NCI-H1417 (cell line): Measurements from ENCODE around the gene MRPS6.

Experiments
- DNase-seq, 3 experiments: peaks; one replicate each; lab custom pipeline; 2025; lab: John Stamatoyannopoulos, UW

The MRPS6 gene

DNA sequence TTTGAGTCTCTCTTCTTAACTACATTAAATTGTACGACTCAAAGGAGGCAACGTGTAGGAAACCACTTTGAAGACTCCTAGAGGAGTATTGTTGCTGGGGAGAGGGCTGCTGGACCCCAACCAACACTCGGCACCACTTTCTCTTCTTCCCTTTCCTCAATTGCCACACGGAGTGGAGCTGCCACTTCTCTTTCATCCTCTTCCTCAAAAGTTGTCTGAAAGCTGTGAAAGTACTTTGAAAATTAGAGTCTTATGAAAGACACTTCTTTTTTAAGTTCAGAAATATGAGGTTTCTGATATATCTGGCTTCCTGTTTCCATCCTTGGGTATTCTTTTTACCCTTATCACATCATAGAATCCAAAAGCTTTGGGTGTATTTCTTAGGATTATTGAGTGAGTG is 59.5 kb downstream of the MRPS6 start:
- DNase-seq, result no peak

DNA sequence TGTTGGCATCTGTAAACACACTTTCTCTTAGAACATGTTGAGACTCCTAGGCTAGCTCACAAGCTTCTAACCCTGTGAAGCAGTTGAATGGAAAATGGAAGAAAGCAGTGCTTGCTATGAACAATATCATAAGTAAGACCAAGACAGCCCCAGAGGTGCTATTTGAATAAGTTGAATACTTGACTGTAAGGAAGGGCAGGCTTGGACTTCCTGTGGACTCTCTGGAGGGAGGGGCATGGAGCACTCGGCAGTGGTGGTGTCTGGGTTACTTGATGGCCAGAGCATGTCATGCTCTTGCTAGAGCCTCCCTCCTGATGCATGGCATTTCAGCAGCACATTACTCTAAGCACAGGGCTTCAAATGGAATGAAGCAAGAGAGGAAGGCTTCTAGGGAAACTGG is 60.0 kb downstream of the MRPS6 start:
- no peak for DNase-seq

DNA sequence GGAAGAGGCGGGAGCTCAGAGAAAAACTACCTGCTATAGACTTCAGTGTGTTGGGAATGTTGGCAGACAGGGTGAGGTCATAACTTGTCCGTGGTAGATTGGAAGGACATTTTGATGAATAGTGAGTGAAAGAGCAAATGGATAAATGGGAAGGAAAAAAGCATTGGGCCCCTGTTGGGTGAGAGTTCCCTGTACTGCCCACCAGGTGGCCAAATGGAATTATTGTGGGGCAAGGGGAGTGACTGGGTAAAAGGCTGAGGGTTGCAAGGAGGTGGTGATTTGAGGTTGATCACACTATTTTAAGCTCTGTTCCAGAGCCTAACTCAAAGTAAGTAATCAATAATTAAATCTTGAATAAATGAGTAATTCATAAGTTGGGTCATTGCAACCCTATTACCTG is 60.4 kb downstream of the MRPS6 start:
- DNase-seq, result no peak

DNA sequence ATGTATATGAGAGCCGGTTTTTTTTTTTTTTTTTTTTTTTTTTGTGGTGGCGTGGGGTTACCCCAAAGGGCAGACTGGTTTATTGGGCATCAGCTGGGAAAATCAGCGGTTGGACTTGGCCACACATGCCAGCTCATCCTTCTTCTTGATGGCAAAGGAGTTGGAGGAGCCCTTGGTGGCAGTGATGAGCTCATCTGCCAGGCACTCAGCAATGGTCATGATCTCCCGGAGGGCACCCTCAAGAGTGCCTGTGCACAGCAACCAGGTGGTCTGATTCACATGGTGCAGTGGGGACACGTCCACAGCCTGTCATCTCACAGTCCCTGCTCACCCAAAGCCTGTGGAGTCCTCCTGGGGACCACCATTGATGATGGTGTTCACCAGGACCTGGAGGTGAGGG is 62.0 kb downstream of the MRPS6 start:
- DNase-seq, result no peak

DNA sequence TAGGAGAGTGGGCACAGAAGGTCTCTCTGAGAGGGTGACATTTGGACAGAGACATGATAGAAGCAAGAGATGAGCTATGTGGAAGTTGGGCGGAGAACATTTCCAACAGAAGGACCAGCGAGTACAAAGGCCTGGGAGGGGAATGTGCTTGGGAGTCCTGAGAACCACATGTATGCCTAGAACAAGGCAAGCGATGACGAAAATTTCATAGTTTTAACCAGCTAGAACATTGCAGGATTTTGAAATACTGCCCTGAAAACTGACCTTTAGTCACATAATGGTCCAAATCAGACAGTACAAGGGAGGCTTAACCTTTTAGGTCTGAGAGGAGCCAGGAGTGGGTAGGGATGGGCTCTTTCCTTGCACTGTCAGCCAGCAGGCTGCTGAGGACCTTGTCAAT is 68.0 kb downstream of the MRPS6 start:
- DNase-seq, result no peak

DNA sequence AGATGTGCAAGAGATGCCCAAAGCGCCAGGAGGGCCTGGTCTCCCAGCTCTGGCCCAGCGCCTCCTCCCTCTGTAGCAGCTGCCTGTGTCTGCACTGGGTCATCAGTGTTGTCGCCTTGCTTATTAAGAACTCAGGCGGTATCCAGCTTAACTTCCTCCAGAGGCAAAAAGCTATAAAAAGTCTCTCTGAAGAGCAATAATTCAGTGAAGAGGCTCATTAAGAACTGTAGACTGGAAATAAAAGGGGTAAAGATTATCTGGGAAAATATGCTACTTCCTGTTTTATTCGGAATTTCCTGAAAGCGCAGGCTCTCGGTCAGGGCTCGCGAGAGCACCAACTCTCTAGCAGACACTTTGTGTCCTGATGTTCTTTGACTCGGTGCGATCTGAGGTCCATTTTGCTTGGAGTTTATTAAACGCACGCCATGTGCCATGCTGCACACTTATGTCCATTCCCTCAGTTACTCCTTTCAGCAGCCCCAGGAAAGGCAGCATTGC is 70.4 kb downstream of the MRPS6 start:
- no peak for DNase-seq

DNA sequence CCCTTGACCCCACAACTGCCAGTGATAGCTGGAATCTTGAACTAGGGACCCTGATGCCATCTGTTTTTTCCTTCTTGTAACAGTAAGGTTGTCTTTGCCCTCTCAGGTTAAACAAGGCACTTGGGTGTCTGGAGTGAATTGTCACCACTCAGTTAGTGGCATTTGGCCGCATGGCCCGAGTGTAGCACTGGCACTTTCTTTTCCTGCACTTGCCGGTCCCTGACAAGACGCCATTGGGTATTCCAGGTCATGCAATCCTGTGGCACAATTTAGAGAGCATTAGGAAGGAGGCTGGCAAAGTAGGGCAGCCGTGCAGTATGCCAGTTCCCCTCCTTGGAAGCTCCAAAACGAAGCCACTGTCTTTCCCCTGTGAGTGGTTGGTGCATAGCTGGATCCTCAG is 70.8 kb downstream of the MRPS6 start:
- no peak for DNase-seq

DNA sequence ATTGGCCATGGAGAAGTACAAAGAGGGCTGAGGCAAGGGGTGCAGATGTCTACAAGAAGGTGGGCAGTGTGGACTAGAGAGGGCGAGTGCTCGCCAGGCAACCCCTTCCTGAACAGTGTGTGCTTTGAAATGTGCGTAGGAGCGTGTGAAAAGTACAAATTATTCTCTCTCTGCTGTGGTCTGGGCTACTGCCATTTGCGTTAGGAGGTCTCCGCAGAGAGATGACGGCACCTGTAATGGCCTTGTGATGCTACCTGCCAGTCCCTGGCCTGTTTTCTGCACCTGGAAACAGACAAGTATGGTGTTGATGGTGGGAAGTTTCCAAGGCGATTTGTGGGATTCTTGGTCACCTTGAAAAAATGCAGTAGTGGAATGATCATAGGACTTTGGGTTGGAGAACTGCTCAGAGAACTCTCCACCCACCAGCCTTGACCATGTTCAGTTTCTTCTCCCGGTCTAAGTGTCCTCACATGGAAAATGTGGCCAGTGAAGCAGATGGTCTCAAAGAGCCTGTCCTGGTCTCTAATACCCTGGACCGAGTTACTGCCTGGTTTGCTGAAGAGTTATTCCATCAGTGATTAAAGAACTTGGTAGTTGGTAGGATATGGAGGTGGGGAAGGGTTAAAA is 74.5 kb downstream of the MRPS6 start:
- DNase-seq, result no peak

DNA sequence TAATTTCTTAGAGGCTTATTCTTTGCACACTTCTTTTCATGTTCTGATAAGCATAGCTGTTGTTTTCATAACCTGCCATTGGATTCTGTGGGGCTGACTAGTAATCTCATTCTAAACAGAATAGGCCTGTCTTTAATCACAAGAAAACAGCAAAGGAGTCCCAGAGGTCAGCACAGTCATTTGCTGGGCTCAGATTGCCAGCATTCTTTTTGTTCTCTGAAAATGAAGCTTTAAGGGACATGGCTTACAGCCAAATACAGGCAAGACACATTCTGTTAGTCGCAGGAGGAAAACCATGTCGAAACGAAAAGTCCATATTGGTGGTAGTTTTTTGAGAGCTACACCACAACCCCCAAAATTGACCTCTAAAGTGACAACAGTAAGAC is 75.0 kb downstream of the MRPS6 start:
- DNase-seq, result no peak

DNA sequence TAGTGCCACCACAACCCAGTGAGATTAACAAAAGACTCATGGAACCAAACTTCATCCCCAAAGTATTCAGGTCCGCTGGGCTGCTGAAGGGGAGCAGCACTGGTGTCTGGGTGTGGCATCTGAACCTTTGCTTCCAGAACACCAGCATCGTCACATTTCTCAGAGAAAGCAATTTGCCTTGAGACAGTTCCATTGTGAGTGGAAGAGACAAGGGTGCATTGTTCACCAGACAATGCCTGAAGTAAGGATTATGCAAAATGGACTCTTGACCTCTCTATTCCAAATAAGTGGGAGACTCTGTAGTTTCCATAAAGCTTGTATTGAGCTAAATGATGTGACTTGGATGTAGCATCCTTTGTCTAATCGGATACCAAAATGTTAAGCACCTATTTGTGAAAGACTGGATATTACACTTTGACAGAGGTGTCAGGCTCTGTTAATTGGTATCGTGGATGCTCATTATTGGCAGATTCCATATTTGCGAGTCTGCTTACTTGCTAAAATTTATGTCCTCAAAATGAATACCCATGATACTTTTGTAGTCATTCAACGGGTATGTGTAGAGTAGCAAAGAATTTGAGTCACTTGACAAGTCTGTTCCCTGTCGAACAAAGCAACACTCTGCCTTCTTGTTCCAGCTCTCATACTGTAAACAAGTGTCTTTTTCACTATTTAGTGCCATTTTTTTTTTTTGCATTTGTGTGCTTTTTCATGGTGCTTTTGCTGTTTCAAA is 75.6 kb downstream of the MRPS6 start:
- no peak for DNase-seq

DNA sequence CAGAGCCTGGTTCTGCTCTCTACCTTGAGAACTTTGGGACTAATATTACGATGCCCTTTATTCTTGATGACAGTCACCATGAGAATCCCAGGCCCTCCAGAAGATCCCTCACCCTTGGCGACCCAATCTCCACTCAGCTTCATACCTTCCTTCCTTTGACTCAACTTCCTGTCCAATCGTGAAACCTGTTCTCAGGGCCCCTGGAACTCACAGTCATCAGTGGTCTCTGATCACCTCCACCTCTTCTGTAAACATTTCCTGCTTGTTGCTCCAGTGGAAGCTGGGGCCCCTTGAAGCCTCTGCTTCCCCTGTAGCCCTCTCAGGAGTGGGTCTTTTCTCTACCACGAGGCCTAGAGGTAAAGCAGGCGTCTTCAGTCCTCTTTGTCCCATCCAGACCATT is 79.1 kb downstream of the MRPS6 start:
- no peak for DNase-seq

DNA sequence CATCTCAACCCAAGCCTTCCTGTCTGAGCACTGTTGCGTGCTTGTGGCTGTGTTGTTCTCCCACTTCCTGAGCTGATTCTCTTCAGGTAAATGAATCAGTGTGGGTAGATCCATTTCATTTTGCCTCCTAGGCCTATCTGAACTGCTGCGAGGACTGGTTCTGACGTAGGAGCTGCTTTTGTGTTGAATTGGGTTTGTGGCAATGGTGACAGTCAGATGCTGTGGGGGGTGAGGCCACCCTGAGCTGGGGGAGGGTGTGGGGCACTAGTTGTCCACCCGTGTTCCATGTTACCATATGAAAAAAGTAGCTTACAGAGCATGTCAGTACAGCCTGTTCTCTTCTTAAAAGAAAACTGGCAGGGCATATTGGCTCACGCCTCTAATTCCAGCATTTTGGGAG is 81.5 kb downstream of the MRPS6 start:
- DNase-seq, result no peak

DNA sequence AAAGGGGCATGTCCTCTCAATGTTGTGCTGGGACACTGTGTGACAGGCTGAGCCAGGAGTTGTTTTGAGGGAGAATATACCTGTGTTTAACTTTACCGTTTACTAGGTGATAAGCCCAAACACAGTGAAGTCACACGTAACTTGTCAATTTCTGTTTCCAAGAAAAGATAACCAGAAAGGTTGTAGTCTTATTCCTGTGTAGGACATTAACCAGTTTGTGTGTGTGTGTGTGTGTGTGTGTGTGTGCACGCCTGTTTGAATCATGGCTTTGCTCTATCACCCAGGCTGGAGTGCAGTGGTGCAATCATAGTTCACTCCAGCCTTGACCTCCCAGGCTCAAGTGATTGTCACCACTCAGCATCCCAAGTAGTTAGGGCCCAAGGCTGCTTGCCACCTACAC is 83.6 kb downstream of the MRPS6 start:
- no peak for DNase-seq

DNA sequence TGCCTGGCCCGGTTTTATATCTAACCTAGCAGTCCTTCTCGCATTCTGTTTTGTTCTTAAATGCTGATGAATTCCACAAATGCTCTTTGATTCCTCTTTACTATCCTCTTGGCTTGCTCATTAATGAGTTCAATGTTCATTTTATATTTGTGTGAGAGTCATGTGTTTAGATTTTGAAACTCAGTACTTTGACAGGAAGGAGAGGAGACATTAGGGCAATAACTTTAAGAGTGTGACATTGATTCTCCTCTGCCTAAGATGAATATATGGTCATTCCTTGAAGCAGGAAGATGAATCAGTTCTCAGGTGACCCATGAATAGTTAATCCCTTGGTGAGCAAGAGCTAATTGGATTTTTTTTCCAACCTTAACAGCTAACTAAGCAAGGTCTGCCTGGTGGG is 84.1 kb downstream of the MRPS6 start:
- no peak for DNase-seq

DNA sequence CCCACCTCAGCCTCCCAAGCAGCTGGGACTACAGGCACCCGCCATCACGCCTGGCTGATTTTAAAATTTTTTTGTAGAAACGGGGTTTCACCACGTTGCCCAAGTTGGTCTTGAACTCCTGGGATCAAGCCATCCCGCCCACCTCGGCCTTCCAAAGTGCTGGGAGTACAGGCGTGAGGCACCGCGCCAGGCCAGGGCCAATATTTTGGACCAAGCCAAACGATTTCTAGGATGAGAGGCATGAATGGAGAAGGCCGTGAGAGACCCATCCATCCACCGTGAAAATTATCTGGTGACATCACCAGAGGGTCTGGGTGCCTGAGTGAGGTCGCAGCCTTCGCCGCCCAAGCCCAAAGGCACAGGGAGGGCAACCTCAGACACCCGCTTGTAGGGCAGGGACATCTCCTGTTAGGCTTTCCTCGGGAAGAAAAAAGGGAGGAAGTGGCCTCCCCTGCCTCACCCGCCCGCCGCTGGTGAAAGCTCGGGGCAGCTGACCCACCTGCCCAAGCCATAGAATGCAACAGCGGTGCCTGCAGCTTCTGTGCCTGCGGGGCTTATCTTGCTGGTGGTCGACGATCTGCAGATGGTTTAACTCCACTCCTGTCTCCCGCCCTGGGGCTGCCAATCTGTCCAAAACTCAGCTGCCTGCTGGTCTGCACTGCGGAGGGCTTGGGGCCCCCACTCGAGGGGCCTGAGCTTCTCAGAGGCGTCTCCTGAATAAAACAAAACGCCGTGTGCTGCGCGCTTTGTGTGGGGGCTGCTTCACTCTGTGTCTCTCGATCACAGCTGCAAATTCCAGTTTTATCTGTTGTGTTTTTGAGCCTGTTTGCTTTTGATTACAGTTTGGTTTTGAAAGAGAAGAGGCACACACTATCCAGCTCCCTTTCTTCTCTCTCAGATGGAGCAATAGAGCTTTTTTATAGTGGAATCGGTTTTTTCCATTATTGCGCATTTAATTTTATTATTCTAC is 85.8 kb downstream of the MRPS6 start:
- DNase-seq, result no peak

DNA sequence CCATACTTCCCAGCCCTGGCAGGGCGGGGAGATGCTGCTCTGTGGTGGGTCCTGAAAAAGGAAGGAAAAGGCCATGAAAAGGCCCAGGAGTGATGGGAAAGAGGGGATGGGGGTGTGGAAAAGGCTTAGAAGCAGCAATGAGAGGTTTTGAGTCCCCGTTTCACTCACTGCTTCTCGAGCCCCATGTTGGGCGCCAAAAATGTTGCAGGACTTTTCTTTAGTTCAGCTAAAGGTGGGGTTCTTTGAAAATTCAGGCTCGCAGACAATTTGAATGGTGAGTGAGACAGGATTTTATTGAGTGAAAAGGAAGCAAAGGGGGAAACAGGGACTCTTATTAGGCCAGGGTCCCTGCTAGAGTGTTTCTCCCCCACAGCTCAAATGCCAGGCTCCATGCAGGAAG is 93.1 kb downstream of the MRPS6 start:
- DNase-seq, result peak in 2 of 3 experiments; percentile 5 to 22

DNA sequence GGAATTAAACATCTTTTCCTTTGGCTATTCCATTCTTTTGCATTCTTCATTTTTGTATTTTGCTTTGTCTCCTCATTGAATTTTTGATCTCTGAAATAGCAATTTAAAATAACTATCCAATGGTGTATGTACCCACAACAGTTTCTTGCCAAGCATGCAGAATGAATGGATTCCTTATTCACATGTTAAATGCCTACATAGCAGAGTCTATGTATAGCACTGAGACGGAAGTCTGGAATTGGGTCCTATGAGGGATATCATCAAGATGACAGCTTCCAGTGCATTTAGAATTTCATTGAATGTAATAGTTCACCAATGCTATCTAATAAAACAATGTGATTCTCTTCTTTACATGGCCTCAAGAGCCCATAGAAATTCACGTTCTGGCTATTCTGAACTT is 97.5 kb downstream of the MRPS6 start:
- DNase-seq, result no peak

DNA sequence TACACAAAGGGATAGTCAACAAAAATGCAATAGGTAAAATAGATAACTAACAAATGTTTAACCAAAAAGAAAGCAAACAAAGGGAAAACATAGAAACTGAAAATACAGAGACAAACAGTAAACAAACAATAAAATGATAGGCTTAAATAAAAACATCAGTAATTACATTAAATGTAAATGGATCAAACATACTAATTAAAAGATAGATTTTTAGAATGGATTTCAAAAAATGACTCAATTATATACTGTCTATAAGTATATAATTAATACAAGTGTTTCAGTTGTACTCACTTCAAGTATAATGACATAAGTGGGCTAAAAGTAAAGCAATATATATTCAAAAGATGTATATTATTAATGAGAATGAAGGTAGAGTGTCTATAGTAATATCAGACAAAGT is 101.1 kb downstream of the MRPS6 start:
- DNase-seq, result no peak

DNA sequence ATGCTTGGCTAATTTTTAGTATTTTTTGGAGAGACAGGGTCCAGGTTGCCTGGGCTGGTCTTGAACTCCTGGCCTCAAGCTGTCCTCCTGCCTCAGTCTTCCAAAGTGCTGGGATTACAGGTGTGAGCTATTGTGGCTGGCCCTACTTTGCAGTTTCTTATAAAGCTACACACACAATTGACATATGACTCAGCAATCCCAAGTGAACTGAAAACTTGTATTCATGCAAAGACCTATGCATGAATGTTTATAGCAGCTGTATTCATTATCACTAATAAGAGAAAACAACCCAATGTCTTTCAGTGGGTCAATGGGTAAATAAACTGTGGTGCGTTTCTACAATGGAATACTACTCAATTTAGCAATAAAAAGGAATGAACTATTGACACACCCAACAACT is 103.1 kb downstream of the MRPS6 start:
- no peak for DNase-seq

DNA sequence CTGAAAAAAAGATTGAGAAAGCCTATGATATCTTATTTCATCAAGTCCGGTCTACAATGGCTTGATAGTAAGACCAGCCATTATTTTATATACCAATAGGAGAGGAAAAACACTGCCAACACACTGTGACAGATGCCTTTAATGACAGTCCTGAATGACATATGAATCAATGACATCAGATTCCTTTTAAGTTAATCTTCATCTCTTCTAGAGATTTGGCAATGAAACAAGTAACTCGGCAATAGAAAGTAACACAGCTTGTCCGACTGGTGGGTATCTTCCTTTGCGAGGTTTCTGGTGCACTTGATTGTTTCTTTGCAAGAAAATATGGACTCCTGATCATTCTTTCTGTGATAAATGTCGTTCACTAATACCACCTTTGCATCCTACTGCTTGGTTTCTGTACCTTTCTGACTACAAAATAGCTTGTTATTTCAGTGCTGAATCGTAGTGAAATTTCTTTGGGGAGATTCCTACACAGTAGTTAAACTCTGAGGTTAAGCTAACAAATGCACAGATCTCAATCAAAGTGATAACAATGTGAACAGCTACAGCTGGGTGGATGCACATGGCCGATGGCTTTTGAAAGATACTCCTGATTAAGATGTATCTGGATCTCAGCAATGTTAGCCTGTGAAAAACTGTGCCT is 104.7 kb downstream of the MRPS6 start:
- no peak for DNase-seq

DNA sequence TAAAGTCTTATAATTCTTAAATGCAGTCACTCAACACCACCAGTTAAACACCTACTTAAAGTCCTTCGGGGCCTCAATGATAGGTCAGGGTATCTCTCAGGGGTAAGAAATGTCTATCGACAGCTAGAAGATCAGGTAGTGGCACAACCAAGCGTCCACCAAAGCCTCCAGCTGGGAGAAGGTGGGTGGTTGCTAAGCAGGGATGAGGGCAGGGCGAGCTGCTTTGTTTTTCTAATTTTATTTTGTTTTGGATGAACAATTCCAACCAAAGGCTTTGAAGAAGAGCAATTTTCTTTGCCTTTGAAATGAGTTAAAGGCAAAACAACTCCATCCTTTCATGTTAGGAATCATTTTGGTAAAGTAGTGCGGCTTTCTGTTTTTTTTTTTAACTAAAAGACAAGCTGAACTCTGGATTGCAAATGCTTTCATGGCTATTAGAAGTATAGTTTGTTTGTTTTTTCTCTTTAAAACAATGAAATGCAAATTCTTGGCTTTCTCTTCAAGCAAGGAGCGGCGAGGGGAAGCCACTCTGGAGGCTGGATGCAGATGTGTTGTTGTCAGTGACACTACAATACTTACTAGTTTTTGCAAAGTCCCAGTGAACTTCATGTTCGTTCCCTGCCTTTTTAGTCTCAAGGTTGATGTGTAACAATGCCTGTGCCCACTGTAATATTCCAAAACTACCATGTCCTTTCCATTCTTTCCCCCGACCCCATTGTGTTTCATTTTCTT is 106.0 kb downstream of the MRPS6 start:
- DNase-seq, result no peak

DNA sequence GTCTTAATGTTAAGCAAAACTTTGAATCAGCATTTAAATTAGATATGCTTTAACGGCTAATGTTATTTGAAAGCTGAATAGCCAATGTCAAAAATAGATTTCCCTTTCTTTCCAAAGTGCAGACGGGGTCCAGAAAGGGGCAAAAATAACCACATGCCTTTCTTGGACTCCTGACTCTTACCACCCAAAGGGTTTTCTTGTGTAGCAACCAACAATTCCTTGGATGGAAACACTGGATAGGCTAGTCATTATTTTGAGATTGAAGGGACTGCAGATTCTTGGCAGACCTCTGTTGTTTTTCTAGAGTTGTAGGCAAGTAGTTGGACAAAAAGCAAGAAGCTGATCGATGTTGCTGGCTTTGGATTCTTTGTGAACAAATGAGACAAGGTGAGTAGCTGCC is 107.0 kb downstream of the MRPS6 start:
- no peak for DNase-seq
